NCI-H1436 (cell line): ENCODE results near the gene GNLY.

Source experiments
- DNase-seq: peaks from one replicate; lab custom pipeline; 2025; lab: John Stamatoyannopoulos, UW

The GNLY gene

GRCh38 chr2:85745619-85746018, 51.5 kb downstream of the GNLY start:
- DNase-seq, result no peak

- DNase-seq, result no peak
Measured at GRCh38 chr2:85746321-85747004, 52.3 kb downstream of the GNLY start.

GRCh38 chr2:85747441-85747840, 53.3 kb downstream of the GNLY start:
- DNase-seq, result no peak

- no peak for DNase-seq
Measured at GRCh38 chr2:85748039-85748734, 54.0 kb downstream of the GNLY start.
